GM23338 (cell line): ENCODE measurements around the gene RAC2.

Experiments
- CREB1 ChIP-seq: fragments of 250-450 bp; sonication (Bioruptor Pico); IDR thresholded peaks from 2 replicates; pipeline ENCODE4 v1.5.0; 2020; ENCODE audit warnings: low read depth, mild to moderate bottlenecking, moderate library complexity
- CTCF ChIP-seq, 2 experiments: fragments of 200-600 bp in 1 of 2; sonication (generic) in 1 of 2; conservative IDR thresholded peaks; 2 replicates each; pipeline versions ENCODE4 v1.5.1 to v1.6.1; 2016 to 2017; ENCODE audit warnings: antibody characterized with exemption in 2 of 2, low read depth in 2 of 2, mild to moderate bottlenecking in 2 of 2, moderate library complexity in 1 of 2
- EZH2 ChIP-seq: fragments of 200-600 bp; sonication (generic); IDR thresholded peaks from one replicate; pipeline ENCODE4 v1.8.0; 2017; ENCODE audit warnings: antibody characterized with exemption, mild to moderate bottlenecking, low read depth; ENCODE audit not compliant: unreplicated experiment
- POLR2AphosphoS5 ChIP-seq: IDR thresholded peaks from 2 replicates; pipeline ENCODE4 v1.6.1; 2016; ENCODE audit warnings: antibody characterized with exemption, low read depth
- REST ChIP-seq: IDR thresholded peaks from one replicate; pipeline ENCODE4 v1.6.1; 2018; ENCODE audit warnings: antibody characterized with exemption; ENCODE audit not compliant: unreplicated experiment

DNA sequence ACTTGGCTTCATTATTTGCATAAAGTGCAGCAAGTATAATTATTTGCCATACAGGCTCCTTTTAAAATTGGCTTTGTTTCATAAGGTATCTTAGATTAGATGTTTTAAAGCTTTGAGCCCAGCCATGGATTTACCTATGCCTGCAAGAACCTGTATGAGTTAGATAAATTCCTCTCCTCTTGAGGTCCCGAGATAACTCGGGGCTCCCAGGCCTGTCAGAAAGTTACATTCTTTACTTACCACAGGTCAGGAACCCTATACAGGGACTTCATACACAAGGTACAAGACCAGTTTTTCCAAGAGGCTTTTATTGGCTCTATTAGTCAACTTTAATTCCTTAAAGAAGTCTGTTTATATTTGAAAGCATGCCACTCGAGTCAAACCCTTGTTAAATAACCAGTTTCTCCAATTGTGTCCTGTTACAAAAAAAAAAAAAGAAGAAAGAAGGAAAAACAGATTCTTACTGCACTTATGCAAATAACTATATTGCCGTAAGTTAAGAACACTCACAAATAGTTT lies 53.7 kb downstream of the RAC2 start:
- TF ChIP-seq EZH2: no peak
- TF ChIP-seq CTCF (conservative IDR thresholded peaks at IDR 0.05; ENCODE audit: low read depth in 2 of 2): no peak
- TF ChIP-seq CREB1: no peak
- no peak for TF ChIP-seq POLR2AphosphoS5
- no peak for TF ChIP-seq REST
